Astrocyte of the spinal cord (primary cell): Measurements from ENCODE around the gene GRIN3A.

ENCODE experiments used
- DNase-seq: peaks from one replicate; pipeline ENCODE4 v3.0.0; 2011; ENCODE audit warnings: low read depth, low spot score
- H3K4me3 ChIP-seq: 2 replicates; pipeline ENCODE4 v1.5.1; 2011; ENCODE audit warnings: low read depth, mild to moderate bottlenecking, low read length, moderate library complexity
- in situ Hi-C: cut with HindIII; loops from 2 replicates; pipeline ENCODE4 v1.10.0; 2017; ENCODE audit warnings: low sequenced_read_pairs
- TF ChIP-seq, protein P1 (sequence below): IDR thresholded peaks from 2 replicates; pipeline ENCODE4 v1.5.1; 2012; ENCODE audit warnings: low read depth, mild to moderate bottlenecking, low read length, inconsistent platforms

GRIN3A gene

DNA sequence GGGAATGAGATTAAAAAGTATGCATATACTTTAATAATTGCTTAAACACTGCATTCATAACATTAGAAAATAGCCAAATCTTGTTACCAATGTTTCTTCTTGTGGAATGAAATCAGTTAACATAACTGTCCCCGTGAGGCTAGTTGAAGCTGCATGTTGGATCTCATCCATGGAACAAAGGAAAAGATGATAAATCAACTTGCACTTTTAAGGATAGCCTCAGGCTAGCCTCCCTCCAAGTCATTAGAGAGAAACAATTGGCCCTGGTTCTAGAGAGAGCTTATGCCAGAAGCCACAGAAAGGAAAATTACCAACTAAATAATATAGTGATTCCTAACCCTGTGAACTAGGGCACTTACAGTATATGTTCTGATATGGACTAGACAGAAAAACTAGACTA is 66.9 kb downstream of the GRIN3A start:
- no peak for DNase-seq
- no peak overlapping the region for H3K4me3 ChIP-seq
- TF ChIP-seq, protein P1, sequence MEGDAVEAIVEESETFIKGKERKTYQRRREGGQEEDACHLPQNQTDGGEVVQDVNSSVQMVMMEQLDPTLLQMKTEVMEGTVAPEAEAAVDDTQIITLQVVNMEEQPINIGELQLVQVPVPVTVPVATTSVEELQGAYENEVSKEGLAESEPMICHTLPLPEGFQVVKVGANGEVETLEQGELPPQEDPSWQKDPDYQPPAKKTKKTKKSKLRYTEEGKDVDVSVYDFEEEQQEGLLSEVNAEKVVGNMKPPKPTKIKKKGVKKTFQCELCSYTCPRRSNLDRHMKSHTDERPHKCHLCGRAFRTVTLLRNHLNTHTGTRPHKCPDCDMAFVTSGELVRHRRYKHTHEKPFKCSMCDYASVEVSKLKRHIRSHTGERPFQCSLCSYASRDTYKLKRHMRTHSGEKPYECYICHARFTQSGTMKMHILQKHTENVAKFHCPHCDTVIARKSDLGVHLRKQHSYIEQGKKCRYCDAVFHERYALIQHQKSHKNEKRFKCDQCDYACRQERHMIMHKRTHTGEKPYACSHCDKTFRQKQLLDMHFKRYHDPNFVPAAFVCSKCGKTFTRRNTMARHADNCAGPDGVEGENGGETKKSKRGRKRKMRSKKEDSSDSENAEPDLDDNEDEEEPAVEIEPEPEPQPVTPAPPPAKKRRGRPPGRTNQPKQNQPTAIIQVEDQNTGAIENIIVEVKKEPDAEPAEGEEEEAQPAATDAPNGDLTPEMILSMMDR: no peak
- in situ Hi-C loops: no loop called here

DNA sequence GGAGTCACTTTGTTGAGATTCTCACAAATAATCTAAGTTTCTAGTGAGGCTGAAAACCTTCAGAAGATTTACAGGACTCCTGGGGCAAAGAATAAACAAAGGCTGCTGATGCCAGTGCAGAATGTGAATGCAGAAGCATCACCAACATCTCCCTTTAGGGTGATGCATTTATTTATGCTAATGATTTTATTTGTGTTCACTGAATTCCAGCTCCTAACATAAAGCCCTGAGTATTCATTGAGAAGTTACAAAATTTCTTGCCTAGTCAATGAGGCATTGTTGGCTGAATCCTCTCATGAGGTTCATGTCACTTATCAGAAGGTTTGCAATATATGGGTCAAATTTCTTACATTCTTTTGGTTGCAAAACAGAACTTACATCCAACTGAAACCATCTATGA is 70.0 kb downstream of the GRIN3A start:
- TF ChIP-seq, protein P1: no peak
- in situ Hi-C loops: no loop called here
- DNase-seq: no peak
- no peak overlapping the region for H3K4me3 ChIP-seq

DNA sequence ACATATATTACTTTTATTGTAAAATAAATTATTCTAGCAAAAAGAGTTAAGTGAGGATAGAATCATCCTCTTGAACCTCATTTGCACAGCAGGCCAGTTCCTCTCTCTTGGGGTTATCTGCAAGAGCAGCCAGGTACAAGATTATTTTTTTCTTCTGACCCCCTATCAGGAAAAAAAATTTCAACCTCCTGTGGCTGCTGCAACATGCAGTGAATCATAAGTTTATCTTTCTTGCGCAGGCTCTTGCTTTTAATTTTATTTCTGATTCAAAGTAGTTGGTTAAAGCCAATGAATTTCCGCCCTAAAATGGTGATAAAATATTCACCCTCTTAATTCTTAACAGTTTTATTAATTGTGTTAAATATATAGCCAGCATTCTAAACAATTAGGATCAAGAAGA is 74.0 kb downstream of the GRIN3A start:
- no peak for DNase-seq
- TF ChIP-seq, protein P1: no peak
- H3K4me3 ChIP-seq: no peak overlapping the region
- in situ Hi-C loops: no loop called here

DNA sequence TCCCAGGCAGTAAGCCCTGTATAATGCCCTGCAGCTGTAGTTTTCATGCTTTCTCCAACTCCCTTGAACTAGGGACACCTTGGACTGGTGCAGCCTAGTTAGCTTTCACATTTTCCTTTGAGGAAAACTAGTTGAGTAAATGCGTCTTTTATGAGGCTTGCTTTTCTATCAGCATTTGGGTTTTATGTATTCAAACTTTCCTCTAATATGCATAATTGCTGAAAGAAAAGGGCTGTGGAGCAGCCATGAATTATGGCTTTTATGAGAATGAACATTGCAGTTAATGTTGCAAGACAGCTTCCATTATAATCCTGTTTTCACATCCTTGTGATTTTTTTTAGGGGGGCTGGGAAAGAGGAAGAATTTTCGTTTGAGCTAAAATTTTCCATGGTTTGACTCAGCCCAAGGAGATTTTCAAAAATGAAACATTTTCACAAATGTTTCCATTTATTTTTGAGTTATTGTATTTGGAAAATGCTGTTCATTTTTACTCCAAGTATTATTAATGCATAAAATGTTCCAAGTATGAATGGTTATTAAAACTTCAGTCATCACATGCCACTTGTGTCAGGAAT is 85.8 kb downstream of the GRIN3A start:
- in situ Hi-C loops: no loop called here
- no peak overlapping the region for H3K4me3 ChIP-seq
- DNase-seq: no peak
- TF ChIP-seq, protein P1: no peak

DNA sequence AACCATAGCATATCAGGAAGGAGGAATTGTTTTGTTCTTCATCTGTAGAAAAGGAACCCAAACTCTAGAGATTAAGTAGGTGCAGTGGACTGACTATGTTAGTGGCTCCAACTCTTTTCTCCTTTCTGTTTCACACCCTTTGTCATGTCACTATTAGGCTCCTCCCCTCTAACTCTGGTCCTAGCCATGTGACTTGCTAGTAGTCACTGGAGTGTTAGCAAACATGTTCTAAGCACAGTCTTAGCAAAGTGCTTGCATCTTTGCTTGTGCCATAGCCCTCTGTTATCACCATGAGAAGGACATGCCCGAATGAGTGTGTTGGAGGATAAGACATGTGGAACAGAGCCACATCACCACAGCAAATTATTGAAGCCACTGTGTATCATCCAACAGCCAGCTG is 88.3 kb downstream of the GRIN3A start:
- TF ChIP-seq, protein P1: no peak
- in situ Hi-C loops: no loop called here
- no peak overlapping the region for H3K4me3 ChIP-seq
- no peak for DNase-seq

DNA sequence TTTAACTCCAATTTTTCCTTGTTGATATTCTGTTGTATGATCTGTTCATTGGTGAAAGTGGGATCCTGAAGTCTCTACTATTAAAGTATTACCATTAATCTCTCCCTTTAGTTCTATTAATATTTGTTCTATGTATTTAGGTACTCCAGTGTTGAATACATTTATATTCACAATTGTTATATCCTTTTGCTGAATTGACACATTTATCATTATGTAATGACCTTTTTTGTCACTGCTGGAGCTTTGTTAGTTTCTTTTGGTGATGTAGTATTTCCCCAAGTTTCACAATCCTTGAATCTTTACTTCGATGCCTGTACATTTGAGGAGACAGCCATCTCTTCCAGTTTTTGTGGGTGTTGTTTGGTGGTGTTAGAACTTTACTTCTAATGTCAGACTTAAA is 90.0 kb downstream of the GRIN3A start:
- in situ Hi-C loops: no loop called here
- TF ChIP-seq, protein P1: no peak
- no peak overlapping the region for H3K4me3 ChIP-seq
- DNase-seq: no peak
